HG02571 (cell line): ENCODE data around the gene TOMM40.
A peak's percentile ranks its signal among the peaks of the same experiment; 100 is the strongest.
"Not testable (repeated sequence)": the region's sequence is repeated elsewhere in the genome, so short reads cannot be mapped to it uniquely, and the experiment has no call there.

Experiments
- ATAC-seq: cut with Tn5 transposase; IDR thresholded peaks from one replicate; pipeline ENCODE4 v1.9.1; 2021; ENCODE audit warnings: mild to moderate bottlenecking, moderate library complexity; ENCODE audit not compliant: unreplicated experiment

TOMM40 gene

DNA sequence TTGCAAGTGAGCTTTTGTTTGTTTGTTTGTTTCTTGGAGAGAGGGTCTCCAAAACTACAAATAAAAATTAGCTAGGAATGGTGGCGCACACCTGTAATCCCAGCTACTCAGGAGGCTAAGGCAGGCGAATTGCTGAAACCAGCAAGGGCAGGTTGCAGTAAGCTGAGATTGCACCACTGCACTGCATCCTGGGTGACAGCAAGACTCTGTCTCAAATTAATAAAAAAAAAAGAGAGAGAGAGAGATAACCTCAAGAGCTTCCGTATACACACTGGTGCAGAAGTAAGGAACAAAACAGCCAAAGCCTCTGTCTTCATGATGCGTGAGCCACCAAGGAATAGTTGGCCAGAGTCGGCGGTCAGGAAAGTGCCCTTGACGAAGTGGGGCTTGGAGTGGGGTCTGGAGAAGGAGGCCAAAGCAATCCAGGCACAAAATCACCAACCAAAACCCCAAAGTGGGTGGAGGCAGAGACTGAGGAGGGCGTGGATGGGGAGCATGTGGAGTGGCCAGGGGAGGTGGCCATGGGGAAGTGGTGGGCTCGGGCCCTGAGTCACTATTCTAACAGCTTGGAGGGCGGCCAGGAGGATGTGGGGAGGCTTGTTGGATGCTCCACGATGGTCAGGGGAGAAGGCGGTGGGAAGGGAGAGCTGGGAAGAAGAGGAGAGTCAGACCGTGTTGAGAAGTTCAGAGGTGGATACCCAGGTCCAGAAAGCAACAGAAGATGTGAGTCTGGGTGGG, 21.2 kb upstream of the TOMM40 start:
- ATAC-seq: no peak

DNA sequence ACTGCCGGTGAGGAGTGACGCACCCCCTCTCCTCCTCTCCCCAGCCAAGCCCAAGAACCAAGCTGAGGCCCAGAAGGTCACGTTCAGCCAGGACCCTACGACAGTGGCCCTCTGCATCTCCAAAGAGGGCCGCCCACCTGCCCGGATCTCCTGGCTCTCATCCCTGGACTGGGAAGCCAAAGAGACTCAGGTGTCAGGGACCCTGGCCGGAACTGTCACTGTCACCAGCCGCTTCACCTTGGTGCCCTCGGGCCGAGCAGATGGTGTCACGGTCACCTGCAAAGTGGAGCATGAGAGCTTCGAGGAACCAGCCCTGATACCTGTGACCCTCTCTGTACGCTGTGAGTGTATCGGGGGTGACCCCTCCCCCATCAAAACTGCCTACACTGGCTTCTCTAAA, 19.2 kb upstream of the TOMM40 start:
- no peak for ATAC-seq

GRCh38 chr19:44872661-44873060, 18.4 kb upstream of the TOMM40 start:
- ATAC-seq: no peak

DNA sequence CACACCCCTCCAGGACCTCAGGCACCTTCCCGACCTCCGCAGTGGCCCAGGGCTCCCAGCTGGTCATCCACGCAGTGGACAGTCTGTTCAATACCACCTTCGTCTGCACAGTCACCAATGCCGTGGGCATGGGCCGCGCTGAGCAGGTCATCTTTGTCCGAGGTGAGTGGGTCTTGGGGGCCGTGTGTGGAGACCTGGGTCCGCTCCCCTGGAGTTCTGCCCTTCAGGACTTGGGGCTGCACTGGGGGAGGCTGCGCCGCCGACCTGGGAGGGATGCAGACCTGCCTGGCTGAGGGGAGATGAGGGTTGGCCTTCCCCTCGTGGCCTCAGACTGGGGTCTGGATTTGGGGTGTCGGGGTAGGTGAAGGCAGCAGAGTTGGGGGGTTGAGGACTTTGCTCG, 16.7 kb upstream of the TOMM40 start:
- no peak for ATAC-seq

DNA sequence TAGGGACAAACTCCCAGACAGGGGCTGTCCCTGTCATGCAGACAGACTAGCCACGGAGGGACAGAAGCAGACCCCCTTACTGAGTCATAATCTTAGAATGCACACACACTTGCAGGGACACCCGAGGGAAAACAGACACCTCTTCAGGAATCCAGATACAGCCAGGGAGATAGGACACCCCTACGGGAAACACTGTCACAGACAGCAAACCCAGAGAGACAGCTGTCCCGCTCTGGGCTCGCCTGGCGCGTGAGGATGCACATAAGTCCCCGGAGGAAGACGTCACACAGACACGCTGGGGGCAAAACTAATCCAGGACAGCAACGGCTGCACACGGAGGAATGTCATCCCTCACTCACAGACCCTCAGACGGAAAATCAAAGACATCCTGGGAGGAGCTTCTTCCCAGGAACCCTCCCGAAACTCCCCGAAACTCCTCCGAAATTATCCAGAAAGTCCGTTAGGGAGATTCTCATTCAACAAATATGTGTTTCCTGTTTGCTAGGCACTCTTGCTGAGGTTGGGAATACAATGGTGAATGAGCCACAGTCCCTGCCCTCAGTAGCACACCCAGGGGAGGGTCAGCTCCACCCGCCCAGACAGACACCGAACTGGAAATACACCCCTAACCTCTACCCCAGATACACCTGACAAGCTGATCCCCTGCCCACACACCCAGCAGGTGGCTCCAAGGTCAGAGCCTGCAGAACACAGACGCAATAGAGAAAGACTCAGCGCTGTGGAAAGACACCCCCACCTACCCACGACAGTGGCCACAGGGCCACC, 15.2 kb upstream of the TOMM40 start:
- ATAC-seq: no peak

DNA sequence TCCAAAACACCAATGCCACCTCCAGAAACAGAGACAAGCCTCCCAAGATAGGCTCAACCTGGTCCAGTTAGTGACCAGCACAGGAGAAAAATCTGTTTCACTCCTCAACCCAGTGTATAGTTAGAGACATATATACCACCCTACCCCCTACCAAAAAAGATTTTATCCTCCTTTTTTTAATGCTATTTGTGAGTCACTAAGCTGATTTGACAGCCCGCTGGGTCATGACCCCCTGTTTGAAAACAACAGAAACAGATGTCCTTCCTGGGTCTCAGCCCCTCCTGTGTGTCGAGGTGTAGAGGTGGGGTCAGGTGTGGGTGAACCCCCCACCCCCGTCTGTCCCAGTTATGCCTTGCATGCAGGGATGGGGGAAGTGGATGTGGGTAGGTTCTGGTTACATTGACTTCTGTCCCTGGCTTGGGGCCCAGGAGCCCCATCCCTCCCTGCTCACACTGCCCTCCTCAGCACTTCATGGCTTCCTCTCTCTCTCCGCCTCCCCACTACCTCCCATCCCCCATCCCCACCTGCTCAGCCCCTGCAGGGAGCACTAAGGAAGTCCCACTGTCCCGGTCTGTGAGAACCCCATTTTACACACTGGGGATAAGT, 14.0 kb upstream of the TOMM40 start:
- no peak for ATAC-seq

DNA sequence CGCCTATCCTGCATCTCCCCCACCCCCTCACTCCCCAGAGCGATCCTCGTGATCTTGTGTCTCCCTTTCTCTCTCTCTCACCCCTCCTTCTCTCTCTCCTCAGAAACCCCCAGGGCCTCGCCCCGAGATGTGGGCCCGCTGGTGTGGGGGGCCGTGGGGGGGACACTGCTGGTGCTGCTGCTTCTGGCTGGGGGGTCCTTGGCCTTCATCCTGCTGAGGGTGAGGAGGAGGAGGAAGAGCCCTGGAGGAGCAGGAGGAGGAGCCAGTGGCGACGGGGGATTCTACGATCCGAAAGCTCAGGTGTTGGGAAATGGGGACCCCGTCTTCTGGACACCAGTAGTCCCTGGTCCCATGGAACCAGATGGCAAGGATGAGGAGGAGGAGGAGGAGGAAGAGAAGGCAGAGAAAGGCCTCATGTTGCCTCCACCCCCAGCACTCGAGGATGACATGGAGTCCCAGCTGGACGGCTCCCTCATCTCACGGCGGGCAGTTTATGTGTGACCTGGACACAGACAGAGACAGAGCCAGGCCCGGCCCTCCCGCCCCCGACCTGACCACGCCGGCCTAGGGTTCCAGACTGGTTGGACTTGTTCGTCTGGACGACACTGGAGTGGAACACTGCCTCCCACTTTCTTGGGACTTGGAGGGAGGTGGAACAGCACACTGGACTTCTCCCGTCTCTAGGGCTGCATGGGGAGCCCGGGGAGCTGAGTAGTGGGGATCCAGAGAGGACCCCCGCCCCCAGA, 12.8 kb upstream of the TOMM40 start:
- no peak for ATAC-seq

- ATAC-seq: no peak
These were observed 11.6 kb upstream of the TOMM40 start for GRCh38 chr19:44879309-44880065.

GRCh38 chr19:44882063-44882462, 9.0 kb upstream of the TOMM40 start:
- no peak for ATAC-seq

- not testable (repeated sequence) for ATAC-seq
These were observed 8.2 kb upstream of the TOMM40 start for GRCh38 chr19:44882619-44883397.

DNA sequence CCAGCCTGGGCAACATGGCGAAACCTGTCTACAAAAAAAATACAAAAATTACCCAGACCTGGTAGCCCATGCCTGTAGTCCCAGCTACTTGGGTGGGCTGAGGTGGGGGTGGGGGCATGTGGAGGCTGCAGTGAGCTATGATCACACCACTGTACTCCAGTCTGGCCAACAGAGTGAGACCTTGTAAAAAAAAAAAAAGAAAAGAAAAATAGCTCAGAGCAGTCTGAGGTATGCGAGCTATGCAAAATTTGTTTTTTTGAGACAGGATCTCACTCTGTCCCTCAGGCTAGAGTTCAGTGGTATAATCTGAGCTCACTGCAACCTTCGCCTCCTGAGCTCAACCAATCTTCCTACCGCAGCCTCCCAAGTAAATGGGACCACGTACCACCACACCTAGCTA, 7.1 kb upstream of the TOMM40 start:
- no peak for ATAC-seq

GRCh38 chr19:44884566-44884965, 6.5 kb upstream of the TOMM40 start:
- ATAC-seq: no peak

GRCh38 chr19:44886141-44886540, 4.9 kb upstream of the TOMM40 start:
- no peak for ATAC-seq

DNA sequence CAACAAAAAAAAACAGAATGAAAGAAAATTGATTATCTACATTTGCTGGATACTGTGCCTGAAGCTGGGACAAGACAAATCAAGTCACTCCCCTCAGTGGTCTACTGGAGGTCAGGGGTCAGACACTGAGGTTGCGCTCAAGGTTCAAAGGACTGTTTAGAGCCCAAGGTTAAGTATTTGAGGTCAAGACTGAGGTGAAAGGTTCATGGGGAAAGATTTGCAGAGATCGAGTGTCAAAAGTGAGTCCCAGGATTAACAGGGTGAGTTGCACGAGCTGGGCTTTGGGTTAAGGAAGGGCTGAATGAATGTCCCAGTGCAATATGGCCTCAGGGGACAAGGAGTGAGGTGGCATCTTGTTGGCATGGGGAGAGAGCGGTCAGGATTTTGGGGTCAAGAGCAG, 3.4 kb upstream of the TOMM40 start:
- no peak for ATAC-seq

DNA sequence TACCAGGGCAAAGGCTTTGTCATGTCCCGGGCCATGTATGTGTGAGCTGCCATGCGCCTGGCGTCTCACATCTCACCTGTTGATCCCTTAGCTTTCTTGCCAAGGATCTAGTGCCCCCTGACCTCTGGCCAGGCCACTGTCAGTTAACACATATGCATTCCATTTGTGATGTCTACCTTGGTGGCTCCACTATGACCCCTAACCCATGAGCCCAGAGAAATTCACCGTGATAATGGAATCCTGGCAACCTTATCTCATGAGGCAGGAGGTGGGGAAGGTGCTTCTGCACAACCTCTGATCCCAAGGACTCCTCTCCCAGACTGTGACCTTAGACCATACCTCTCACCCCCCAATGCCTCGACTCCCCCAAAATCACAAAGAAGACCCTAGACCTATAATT, 2.7 kb upstream of the TOMM40 start:
- ATAC-seq: not testable (repeated sequence)

DNA sequence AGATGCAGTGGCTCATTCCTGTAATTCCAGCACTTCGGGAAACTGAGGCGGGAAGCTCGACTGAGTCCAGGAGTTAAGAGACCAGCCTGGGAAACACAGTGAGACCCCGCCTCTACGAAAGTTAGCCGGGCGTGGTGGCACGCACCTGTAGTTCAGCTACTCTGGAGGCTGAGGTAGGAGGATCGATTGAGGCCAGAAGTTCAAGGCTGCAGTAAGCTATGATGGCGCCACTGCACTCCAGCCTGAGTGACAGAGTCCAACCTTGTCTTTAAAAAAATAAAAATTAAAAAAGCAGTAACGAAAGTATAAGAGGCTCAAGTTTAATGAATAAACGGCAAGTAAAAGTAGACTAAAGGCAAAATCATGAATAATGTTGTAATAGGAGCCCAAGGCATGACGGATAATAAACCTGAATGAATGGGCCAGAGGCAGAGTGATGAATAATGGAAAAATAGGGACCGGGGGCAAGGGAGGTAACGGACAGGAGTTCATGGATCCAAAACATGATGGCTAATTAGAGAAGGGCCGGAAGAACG, 1.2 kb upstream of the TOMM40 start:
- no peak for ATAC-seq

DNA sequence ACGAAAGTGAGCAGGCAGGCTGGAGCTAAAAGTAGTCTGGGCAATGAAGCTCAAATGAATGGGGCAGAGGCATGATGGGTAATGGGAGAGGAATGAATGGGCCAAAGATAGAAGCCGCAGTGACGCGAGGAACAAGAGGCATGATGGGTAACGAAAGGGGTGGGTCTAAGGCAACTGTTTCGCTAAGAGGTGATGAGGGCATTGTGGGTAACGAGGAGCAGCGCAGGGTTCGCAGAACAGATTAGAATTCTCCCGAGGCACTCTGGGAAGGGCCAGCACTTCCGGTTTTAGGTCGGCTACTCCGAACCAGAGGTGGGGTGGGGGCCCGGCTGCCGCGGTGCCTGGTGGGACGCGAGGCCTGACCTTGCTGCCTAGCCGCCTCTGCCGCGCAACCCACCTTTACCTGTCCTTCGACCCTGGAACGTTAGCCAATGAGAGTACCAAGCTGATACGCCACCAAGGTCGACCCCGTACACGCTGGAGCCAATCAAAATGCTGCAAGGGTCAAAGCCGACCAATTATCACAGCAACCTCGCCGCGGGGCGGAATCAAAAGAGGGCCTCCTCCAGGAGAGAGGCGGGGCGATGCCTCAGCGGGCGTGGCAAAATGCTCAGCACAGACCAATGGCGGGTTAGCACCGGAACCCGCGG, 563 bp upstream of the TOMM40 start:
- ATAC-seq: peak; percentile 80

DNA sequence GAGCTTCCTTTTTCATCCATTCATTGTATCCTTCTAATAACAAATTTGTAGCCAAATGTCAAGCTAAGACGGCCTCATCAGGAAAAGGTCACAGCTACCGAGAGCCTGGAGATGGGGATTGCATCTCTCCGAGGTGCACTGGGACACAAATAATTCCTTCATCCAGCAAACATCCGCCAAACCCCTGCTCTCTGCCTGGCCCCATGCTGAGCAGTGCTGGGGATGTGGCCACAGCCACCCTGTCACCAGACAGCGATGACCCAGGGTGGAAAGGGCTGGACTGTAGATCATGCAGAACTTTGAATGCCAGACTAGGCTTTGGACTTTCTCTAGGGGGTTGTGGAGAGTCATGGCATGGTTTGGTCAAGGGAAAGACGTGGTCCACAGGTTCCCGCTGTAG, 1.9 kb downstream of the TOMM40 start:
- no peak for ATAC-seq
